Activated CD8-positive, alpha-beta T cell treated with anti-CD3 and anti-CD28 coated beads, Interleukin-2, amount 10 ng/mL, durations not matched to agents 7 days and 5 days (primary cell): ENCODE results near the gene MILR1. TPM values are rescaled to one million over a fixed set of nuclear protein-coding genes. Genes with fewer than 3 reads are reported as not detected.
"Not testable (repeated sequence)": the region's sequence is repeated elsewhere in the genome, so short reads cannot be mapped to it uniquely, and the experiment has no call there.

ENCODE experiments used
- ATAC-seq: fragments of 150-1000 bp; cut with Tn5 transposase; one replicate; pipeline ENCODE4 v1.10.0; 2021; ENCODE audit warnings: moderate library complexity
- CTCF ChIA-PET: fragments of 350-600 bp; sonication (Branson Sonifier 250); formaldehyde crosslinking; loops from one replicate; lab custom pipeline; 2021; ENCODE audit warnings: antibody characterized with exemption; lab: Charles Lee
- POLR2A ChIA-PET: fragments of 350-600 bp; sonication (Branson Sonifier 250); formaldehyde crosslinking; loops from one replicate; lab custom pipeline; 2021; ENCODE audit warnings: antibody characterized with exemption; lab: Charles Lee
- DNase-seq: peaks from one replicate; pipeline ENCODE4 v3.0.0-alpha.2; 2020
- H3K27ac Mint-ChIP-seq: one replicate; pipeline ENCODE4 v1.8.0; 2021; ENCODE audit warnings: mild to moderate bottlenecking, mixed read lengths
- H3K27me3 Mint-ChIP-seq: one replicate; pipeline ENCODE4 v1.8.0; 2021; ENCODE audit warnings: low read depth, mixed read lengths
- H3K36me3 Mint-ChIP-seq: one replicate; pipeline ENCODE4 v1.8.0; 2021; ENCODE audit warnings: low read depth, mixed read lengths
- H3K4me1 Mint-ChIP-seq: one replicate; pipeline ENCODE4 v1.8.0; 2021; ENCODE audit warnings: low read depth, mixed read lengths
- H3K4me3 Mint-ChIP-seq: one replicate; pipeline ENCODE4 v1.8.0; 2021; ENCODE audit warnings: mild to moderate bottlenecking, mixed read lengths
- H3K9me3 Mint-ChIP-seq: one replicate; pipeline ENCODE4 v1.8.0; 2022; ENCODE audit warnings: mixed read lengths; ENCODE audit not compliant: insufficient read depth
- total RNA-seq, 2 experiments: library from RNA; stranded (reverse); gene quantifications; one replicate each; pipeline ENCODE4 v1.2.3, GENCODE V29; 2021

MILR1 gene
- total RNA-seq, 2 experiments from 2014 or later: 1.7 to 2.3 TPM

GRCh38 chr17:64411999-64412771, 36.7 kb upstream of the MILR1 start:
- POLR2A ChIA-PET: no interaction called here
- peak overlapping the region; percentile 29 for H3K4me3 Mint-ChIP-seq
- no peaks in the 10 kb centered on the region for H3K36me3 Mint-ChIP-seq
- no peaks in the 10 kb centered on the region for H3K9me3 Mint-ChIP-seq
- CTCF ChIA-PET: interaction anchor here (0.7 to 2.2 kb wide), 11 partner anchors 10 to 106 kb away, joined by 3 to 14 read pairs (median 5); partner anchors contain the start of gene POLG2
- ATAC-seq (peak; percentile 11), DNase-seq (no peak)
- no peaks in the 10 kb centered on the region for H3K27me3 Mint-ChIP-seq
- peaks cover 31% of the 10 kb centered on the region for H3K4me1 Mint-ChIP-seq
- no peak overlapping the region for H3K27ac Mint-ChIP-seq

DNA sequence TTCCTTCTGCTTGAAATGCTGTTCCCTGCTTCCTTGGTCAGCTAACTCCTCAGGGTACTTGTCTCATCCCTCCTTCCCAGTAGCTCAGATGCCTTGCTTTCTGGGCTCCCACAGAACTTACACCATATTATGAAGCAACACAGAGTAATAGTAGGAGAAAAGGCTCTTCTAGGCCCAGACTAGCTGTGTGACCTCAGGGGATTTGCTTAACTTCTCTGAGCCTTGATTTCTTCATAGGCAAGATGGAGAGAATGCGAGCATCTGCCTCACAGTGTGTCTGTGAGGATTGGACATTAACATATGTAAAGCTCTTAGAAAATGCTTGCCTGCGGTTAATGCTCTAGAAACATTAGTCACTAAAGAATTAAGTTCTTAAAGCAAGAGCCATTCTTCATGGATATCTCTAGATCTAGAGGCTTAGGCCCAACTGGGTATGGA, 36.0 kb upstream of the MILR1 start:
- H3K9me3 Mint-ChIP-seq: no peaks in the 10 kb centered on the region
- no peak overlapping the region for H3K4me3 Mint-ChIP-seq
- H3K4me1 Mint-ChIP-seq: peaks cover 31% of the 10 kb centered on the region
- ChIA-PET POLR2A (no interaction called here), CTCF (interaction anchor here (1.0 to 2.2 kb wide), 6 partner anchors 11 to 92 kb away, joined by 3 to 14 read pairs (median 7); no protein-coding TSS in a partner anchor)
- H3K27ac Mint-ChIP-seq: no peak overlapping the region
- no peaks in the 10 kb centered on the region for H3K27me3 Mint-ChIP-seq
- no peak for ATAC-seq
- H3K36me3 Mint-ChIP-seq: no peaks in the 10 kb centered on the region
- DNase-seq: no peak

- Mint-ChIP-seq H3K4me3 (no peak overlapping the region), H3K36me3 (no peaks in the 10 kb centered on the region), H3K27me3 (no peaks in the 10 kb centered on the region), H3K4me1 (peaks cover 31% of the 10 kb centered on the region), H3K9me3 (no peaks in the 10 kb centered on the region), H3K27ac (peak overlapping the region; percentile 30)
- ATAC-seq: no peak
- no peak for DNase-seq
- CTCF ChIA-PET: interaction anchor here (2.2 kb wide), 2 partner anchors 77 to 93 kb away, joined by 9 to 14 read pairs; no protein-coding TSS in a partner anchor
- POLR2A ChIA-PET: interaction anchor here (1.4 kb wide), 1 partner anchor 21 kb away, joined by 3 read pairs; no protein-coding TSS in a partner anchor
Observed at GRCh38 chr17:64413513-64413912, 35.4 kb upstream of the MILR1 start.

DNA sequence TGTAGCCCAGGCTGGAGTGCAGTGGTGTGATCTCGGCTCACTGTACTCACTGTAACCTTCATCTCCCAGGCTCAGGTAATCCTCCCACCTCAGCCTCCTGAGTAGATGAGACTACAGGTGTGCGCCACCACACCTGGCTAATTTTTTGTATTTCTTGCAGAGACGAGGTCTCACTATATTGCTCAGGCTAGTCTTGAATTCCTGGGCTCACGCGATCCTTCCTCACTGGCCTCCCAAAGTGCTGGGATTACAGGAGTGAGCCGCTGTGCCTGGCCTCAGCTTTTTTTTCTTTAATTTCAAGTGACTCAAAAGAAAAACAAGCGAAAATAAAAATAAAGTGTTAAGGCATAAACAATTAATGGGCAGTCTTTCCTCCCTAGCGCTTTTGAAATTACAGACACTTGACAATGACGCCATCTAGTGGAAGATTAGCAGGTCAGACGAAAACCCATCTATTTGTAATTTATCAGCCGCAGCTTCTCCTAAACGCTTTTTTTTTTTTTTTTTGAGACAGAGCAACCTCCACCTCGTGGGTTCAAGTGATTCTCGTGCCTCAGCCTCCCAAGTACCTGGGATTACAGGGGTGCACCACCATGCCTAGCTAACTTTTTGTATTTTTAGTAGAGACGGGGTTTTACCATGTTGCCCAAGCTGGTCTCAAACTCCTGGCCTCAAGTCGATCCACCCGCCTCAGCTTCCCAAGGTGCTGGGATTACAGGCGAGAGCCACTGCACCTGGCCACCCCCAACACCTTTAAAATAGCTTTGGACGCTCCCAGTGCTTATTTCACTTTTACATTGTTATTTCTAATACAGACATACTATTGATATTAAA, 30.2 kb upstream of the MILR1 start:
- POLR2A ChIA-PET: interaction anchor here (0.6 to 2.3 kb wide), 6 partner anchors 72 to 328 kb away, joined by 3 to 19 read pairs (median 3); partner anchors contain the start of genes CEP95, DDX5 and POLG2
- Mint-ChIP-seq H3K27ac (no peak overlapping the region), H3K4me1 (peaks cover 5% of the 10 kb centered on the region), H3K9me3 (no peaks in the 10 kb centered on the region), H3K4me3 (no peak overlapping the region), H3K36me3 (no peaks in the 10 kb centered on the region), H3K27me3 (no peaks in the 10 kb centered on the region)
- DNase-seq (no peak), ATAC-seq (peak; percentile 67)
- CTCF ChIA-PET: interaction anchor here (0.7 to 15.3 kb wide), 45 partner anchors 11 to 517 kb away, joined by 3 to 492 read pairs (median 6); partner anchors contain the start of genes CEP95, DDX5, MILR1 and PECAM1

DNA sequence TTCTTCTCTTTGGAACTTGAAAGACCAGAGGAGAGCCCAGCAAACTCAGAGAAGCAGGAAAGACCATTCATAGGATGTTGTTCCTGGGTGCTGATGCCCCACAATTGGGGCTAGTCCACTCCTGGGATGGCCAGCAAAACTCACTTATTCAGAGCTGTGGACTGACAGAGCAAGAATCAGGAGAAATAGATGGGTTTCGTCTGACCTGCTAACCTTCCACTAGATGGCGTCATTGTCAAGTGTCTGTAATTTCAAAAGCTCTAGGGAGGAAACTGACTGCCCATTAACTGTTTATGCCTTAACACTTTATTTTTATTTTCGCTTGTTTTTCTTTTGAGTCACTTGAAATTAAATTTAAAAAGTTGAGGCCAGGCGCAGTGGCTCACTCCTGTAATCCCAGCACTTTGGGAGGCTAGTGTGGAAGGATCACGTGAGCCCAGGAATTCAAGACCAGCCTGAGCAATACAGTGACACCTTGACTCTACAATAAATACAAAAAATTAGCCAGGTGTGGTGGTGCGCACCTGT, 28.7 kb upstream of the MILR1 start:
- peak; percentile 63 for DNase-seq
- ATAC-seq: peak; percentile 86
- Mint-ChIP-seq H3K27me3 (peaks cover 2% of the 10 kb centered on the region), H3K36me3 (no peaks in the 10 kb centered on the region), H3K27ac (no peak overlapping the region), H3K9me3 (no peaks in the 10 kb centered on the region), H3K4me1 (peaks cover 13% of the 10 kb centered on the region), H3K4me3 (no peak overlapping the region)
- ChIA-PET CTCF (interaction anchor here (0.6 to 15.3 kb wide), 65 partner anchors 9 to 442 kb away, joined by 3 to 492 read pairs (median 5); partner anchors contain the start of genes CEP95, DDX5, MILR1 and PECAM1), POLR2A (interaction anchor here (1.0 to 2.3 kb wide), 4 partner anchors 71 to 230 kb away, joined by 3 to 19 read pairs (median 10); partner anchors contain the start of genes CEP95, DDX5 and POLG2)

DNA sequence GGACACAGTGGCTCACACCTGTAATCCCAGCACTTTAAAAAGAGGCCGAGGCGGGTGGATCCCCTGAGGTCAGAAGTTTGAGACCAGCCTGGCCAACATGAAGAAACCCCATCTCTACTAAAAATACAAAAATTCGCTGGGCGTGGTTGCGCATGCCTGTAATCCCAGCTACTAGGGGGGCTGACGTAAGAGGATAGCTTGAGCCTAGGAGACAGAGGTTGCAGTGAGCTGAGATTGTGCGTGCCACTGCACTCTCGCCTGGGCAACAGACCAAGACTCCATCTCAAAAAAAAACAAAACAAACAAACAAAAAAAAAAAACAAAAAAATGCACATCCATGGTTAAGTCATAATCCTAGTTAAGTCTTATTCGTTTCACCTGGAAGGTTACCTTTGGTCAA, 26.8 kb upstream of the MILR1 start:
- Mint-ChIP-seq H3K4me1 (peaks cover 14% of the 10 kb centered on the region), H3K27me3 (peaks cover 10% of the 10 kb centered on the region)
- POLR2A ChIA-PET: interaction anchor here (0.7 to 1.1 kb wide), 4 partner anchors 69 to 529 kb away, joined by 3 to 6 read pairs (median 4); partner anchors contain the start of gene DDX5
- not testable (repeated sequence) for ATAC-seq, H3K27ac Mint-ChIP-seq, H3K4me3 Mint-ChIP-seq, H3K36me3 Mint-ChIP-seq, DNase-seq, H3K9me3 Mint-ChIP-seq
- CTCF ChIA-PET: interaction anchor here (0.7 to 15.3 kb wide), 19 partner anchors 20 to 318 kb away, joined by 3 to 492 read pairs (median 4); partner anchors contain the start of genes CEP95, DDX5, MILR1 and POLG2

DNA sequence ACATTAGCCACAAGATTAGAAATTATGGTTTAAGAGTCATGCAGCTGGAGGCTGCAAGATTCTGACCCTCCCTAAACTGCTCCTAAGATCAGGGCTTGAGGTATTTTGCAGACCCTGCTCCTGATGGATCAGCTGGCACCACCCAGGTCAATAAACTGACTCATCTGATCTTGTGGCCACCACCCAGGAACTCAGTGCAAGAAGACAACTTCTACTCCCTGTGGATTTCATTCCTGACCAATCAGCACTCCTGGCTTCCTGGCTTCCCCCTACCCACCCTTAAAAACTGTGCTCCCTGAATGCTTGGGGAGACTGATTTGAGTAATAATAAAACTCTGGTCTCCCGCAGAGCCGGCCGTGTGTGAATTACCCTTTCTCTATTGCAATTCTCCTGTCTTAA, 25.0 kb upstream of the MILR1 start:
- peaks cover 14% of the 10 kb centered on the region for H3K27me3 Mint-ChIP-seq
- no peak overlapping the region for H3K27ac Mint-ChIP-seq

GRCh38 chr17:64424324-64424849, 24.5 kb upstream of the MILR1 start:
- Mint-ChIP-seq H3K27me3 (peaks cover 14% of the 10 kb centered on the region), H3K4me1 (peaks cover 10% of the 10 kb centered on the region), H3K4me3 (no peak overlapping the region), H3K9me3 (no peaks in the 10 kb centered on the region), H3K36me3 (no peaks in the 10 kb centered on the region), H3K27ac (no peak overlapping the region)
- ATAC-seq (no peak), DNase-seq (no peak)
- ChIA-PET POLR2A (interaction anchor here (0.6 kb wide), 1 partner anchor 113 kb away, joined by 3 read pairs; no protein-coding TSS in a partner anchor), CTCF (interaction anchor here (1.1 to 15.3 kb wide), 2 partner anchors 69 to 224 kb away, joined by 4 to 492 read pairs; partner anchors contain the start of gene POLG2)

More for the DNA sequence above, 25.0 kb upstream of the MILR1 start:
- DNase-seq (no peak), ATAC-seq (no peak)
- Mint-ChIP-seq H3K36me3 (no peaks in the 10 kb centered on the region), H3K9me3 (no peaks in the 10 kb centered on the region), H3K4me3 (no peak overlapping the region), H3K4me1 (peaks cover 10% of the 10 kb centered on the region)
- CTCF ChIA-PET: interaction anchor here (1.1 to 15.3 kb wide), 2 partner anchors 70 to 225 kb away, joined by 4 to 492 read pairs; partner anchors contain the start of gene POLG2
- POLR2A ChIA-PET: no interaction called here

DNA sequence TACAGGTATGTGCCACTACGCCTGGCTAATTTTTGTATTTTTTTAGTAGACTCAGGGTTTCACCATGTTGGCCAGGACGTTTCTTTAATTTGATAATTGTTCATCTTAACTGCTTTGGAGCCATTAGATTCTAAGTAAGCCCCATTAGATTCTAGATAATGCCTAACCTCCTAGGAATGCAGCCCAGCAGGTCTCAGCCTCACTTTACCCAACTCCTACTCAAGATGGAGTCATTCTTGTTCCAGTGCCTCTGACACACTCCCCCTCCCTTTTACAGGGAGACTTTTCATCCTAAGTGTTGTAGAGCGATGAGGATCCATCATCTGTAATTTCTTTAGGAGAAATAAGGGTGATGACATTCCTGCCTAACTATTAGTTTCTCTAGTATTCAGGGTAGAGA, 23.7 kb upstream of the MILR1 start:
- peaks cover 10% of the 10 kb centered on the region for H3K4me1 Mint-ChIP-seq

GRCh38 chr17:64426596-64426995, 22.3 kb upstream of the MILR1 start:
- CTCF ChIA-PET: interaction anchor here (0.9 to 15.3 kb wide), 2 partner anchors 30 to 67 kb away, joined by 3 to 492 read pairs; partner anchors contain the start of gene POLG2
- no peak overlapping the region for H3K4me3 Mint-ChIP-seq
- DNase-seq (no peak), ATAC-seq (no peak)
- POLR2A ChIA-PET: interaction anchor here (1.5 kb wide), 1 partner anchor 73 kb away, joined by 4 read pairs; no protein-coding TSS in a partner anchor
- H3K4me1 Mint-ChIP-seq: peaks cover 10% of the 10 kb centered on the region
- H3K9me3 Mint-ChIP-seq: no peaks in the 10 kb centered on the region
- H3K36me3 Mint-ChIP-seq: no peaks in the 10 kb centered on the region
- H3K27me3 Mint-ChIP-seq: peaks cover 19% of the 10 kb centered on the region
- H3K27ac Mint-ChIP-seq: no peak overlapping the region

More for the DNA sequence above, 23.7 kb upstream of the MILR1 start:
- Mint-ChIP-seq H3K9me3 (no peaks in the 10 kb centered on the region), H3K4me3 (no peak overlapping the region), H3K27me3 (peaks cover 16% of the 10 kb centered on the region), H3K27ac (no peak overlapping the region), H3K36me3 (no peaks in the 10 kb centered on the region)
- DNase-seq: no peak
- ChIA-PET POLR2A (interaction anchor here (0.6 to 1.5 kb wide), 3 partner anchors 24 to 75 kb away, joined by 3 to 4 read pairs (median 3); partner anchors contain the start of gene POLG2), CTCF (interaction anchor here (15.3 kb wide), 1 partner anchor 69 kb away, joined by 492 read pairs; the partner anchor contains the start of gene POLG2)
- ATAC-seq: no peak
